T-cell (primary cell): ENCODE measurements around the gene DLX6. TPM values are rescaled to one million over a fixed set of nuclear protein-coding genes. Genes with fewer than 3 reads are reported as not detected.

ENCODE experiments used
- ATAC-seq, 4 experiments: fragments of 200-7000 bp in 3 of 4; fragments of 150-1000 bp in 1 of 4; cut with Tn5 transposase; replicated peaks in 1 of 4; 1 replicate in 3 of 4; 2 replicates in 1 of 4; pipeline ENCODE4 v1.10.0; 2021; ENCODE audit warnings: moderate library complexity in 3 of 4, mild to moderate bottlenecking in 2 of 4, moderate number of reproducible peaks in 1 of 4
- CTCF ChIA-PET, 2 donors: fragments of 300-600 bp; sonication (Branson Sonifier 250); formaldehyde crosslinking; loops; one replicate each; lab custom pipeline; 2022; ENCODE audit warnings: antibody characterized with exemption in 2 of 2; lab: Charles Lee
- POLR2A ChIA-PET, 2 donors: fragments of 300-600 bp; sonication (Branson Sonifier 250); formaldehyde crosslinking; loops; one replicate each; lab custom pipeline; 2022; ENCODE audit warnings: antibody characterized with exemption in 2 of 2; lab: Charles Lee
- DNase-seq, 35 experiments: peaks; one replicate each; pipeline versions ENCODE4 v3.0.0 to v3.0.0-alpha.2; 2013 to 2023
- H3K27ac ChIP-seq: one replicate; pipeline ENCODE4 v1.5.1; 2013; ENCODE audit warnings: low read length
- H3K27me3 ChIP-seq, 2 experiments: replicated peaks in 1 of 2; 1 replicate in 1 of 2; 2 replicates in 1 of 2; pipeline versions ENCODE4 v1.6.1 to v1.7.0; 2013; ENCODE audit warnings: low read length in 1 of 2, mixed read lengths in 1 of 2; ENCODE audit not compliant: control insufficient read depth in 2 of 2, insufficient read depth in 2 of 2; ENCODE audit errors: extremely low read depth in 1 of 2
- H3K36me3 ChIP-seq, 2 donors: 1 replicate in 1 of 2; 2 replicates in 1 of 2; pipeline versions ENCODE4 v1.6.1 to v1.7.0; 2013; ENCODE audit warnings: low read length in 1 of 2; ENCODE audit not compliant: control insufficient read depth in 2 of 2, insufficient read depth in 1 of 2; ENCODE audit errors: extremely low read depth in 1 of 2
- H3K4me1 ChIP-seq, 2 experiments: 1 replicate in 1 of 2; 2 replicates in 1 of 2; pipeline versions ENCODE4 v1.6.1 to v1.7.0; 2013; ENCODE audit warnings: low read length in 2 of 2, mixed read lengths in 1 of 2; ENCODE audit not compliant: insufficient read depth in 2 of 2, control insufficient read depth in 1 of 2; ENCODE audit errors: extremely low read depth in 1 of 2
- H3K4me3 ChIP-seq, 2 donors: 1 replicate in 1 of 2; 2 replicates in 1 of 2; pipeline versions ENCODE4 v1.5.1 to v1.7.0; 2013; ENCODE audit warnings: mild to moderate bottlenecking in 2 of 2, low read length in 1 of 2, moderate library complexity in 1 of 2; ENCODE audit not compliant: control insufficient read depth in 1 of 2; ENCODE audit errors: extremely low read depth in 1 of 2
- H3K9me3 ChIP-seq: 2 replicates; pipeline ENCODE4 v1.7.0; 2013
- H3K27ac Mint-ChIP-seq, 2 donors: one replicate each; pipeline ENCODE4 v1.8.0; 2020 to 2021; ENCODE audit warnings: mild to moderate bottlenecking in 2 of 2, mixed read lengths in 2 of 2
- H3K27me3 Mint-ChIP-seq, 2 donors: one replicate each; pipeline ENCODE4 v1.8.0; 2021 to 2022; ENCODE audit warnings: mixed read lengths in 2 of 2
- H3K36me3 Mint-ChIP-seq: one replicate; pipeline ENCODE4 v1.8.0; 2021; ENCODE audit warnings: mixed read lengths
- H3K4me1 Mint-ChIP-seq, 3 donors: one replicate each; pipeline ENCODE4 v1.8.0; 2020 to 2022; ENCODE audit warnings: mixed read lengths in 3 of 3, mild to moderate bottlenecking in 1 of 3
- H3K4me3 Mint-ChIP-seq, 3 donors: one replicate each; pipeline ENCODE4 v1.8.0; 2020 to 2022; ENCODE audit warnings: mild to moderate bottlenecking in 3 of 3, mixed read lengths in 3 of 3, moderate library complexity in 3 of 3
- H3K9me3 Mint-ChIP-seq, 3 donors: one replicate each; pipeline ENCODE4 v1.8.0; 2020 to 2022; ENCODE audit warnings: mixed read lengths in 3 of 3
- WGBS: methylation state at CpG from one replicate; pipeline ENCODE4 v1.1.5; 2013; ENCODE audit warnings: missing lambda C conversion rate; ENCODE audit not compliant: insufficient coverage; 5-methylcytosine and 5-hydroxymethylcytosine counted together
- total RNA-seq, 35 experiments: library from RNA in 6 of 35; stranded (reverse) in 6 of 35; fragments of 120-200 nt in 1 of 35; gene quantifications; one replicate each; pipeline versions ENCODE4 v1.2.1 to v1.2.4 and lab custom pipeline; 2013 to 2026

DLX6 gene
- total RNA-seq, 5 donors from 2014 or later (not counting 1 experiment from before 2014, with no cell fraction given), result not detected

- Histone ChIP-seq H3K27me3 (peaks cover 38 to 74% of the 10 kb centered on the region in 2 experiments), H3K36me3 (no peaks in the 10 kb centered on the region), H3K9me3 (no peaks in the 10 kb centered on the region), H3K27ac (no peak overlapping the region), H3K4me3 (no peak overlapping the region), H3K4me1 (peaks cover 0 to 7% of the 10 kb centered on the region in 2 experiments)
- H3K9me3 Mint-ChIP-seq, result no peaks in the 10 kb centered on the region
- CTCF ChIA-PET, result no interaction called here
- ATAC-seq, result no peak
- POLR2A ChIA-PET, result no interaction called here
- DNase-seq, result no peak
- no peaks in the 10 kb centered on the region for H3K36me3 Mint-ChIP-seq
- H3K27me3 Mint-ChIP-seq, result peaks cover 85 to 96% of the 10 kb centered on the region in 2 donors
- 13% methylated on average over 11 of the region's 23 CpGs for WGBS
- peaks cover 0 to 13% (median 1%) of the 10 kb centered on the region in 3 donors for H3K4me1 Mint-ChIP-seq
- H3K4me3 Mint-ChIP-seq, result no peak overlapping the region
- H3K27ac Mint-ChIP-seq, result no peak overlapping the region
These were observed 7.8 kb upstream of the DLX6 start for GRCh38 chr7:96997512-96998032.

- Mint-ChIP-seq H3K9me3 (no peaks in the 10 kb centered on the region), H3K4me1 (peaks cover 4 to 7% (median 4%) of the 10 kb centered on the region in 3 donors), H3K27ac (no peak overlapping the region), H3K4me3 (no peak overlapping the region), H3K36me3 (no peaks in the 10 kb centered on the region), H3K27me3 (peaks cover 85 to 96% of the 10 kb centered on the region in 2 donors)
- ATAC-seq (no peak), DNase-seq (no peak)
- peaks cover 38 to 74% of the 10 kb centered on the region in 2 experiments for H3K27me3 ChIP-seq
- no peaks in the 10 kb centered on the region for H3K9me3 ChIP-seq
- H3K4me1 ChIP-seq, result peaks cover 0 to under 1% of the 10 kb centered on the region in 2 experiments
- WGBS, result no CpG with 5 or more reads among the region's 11 CpGs
- CTCF ChIA-PET, result interaction anchor here in 1 of 2 donors (0.7 kb wide), 1 partner anchor 1047 kb away, joined by 3 read pairs; no protein-coding TSS in a partner anchor
- POLR2A ChIA-PET, result no interaction called here
- no peak overlapping the region for H3K27ac ChIP-seq
- no peaks in the 10 kb centered on the region for H3K36me3 ChIP-seq
- H3K4me3 ChIP-seq, result no peak overlapping the region
These were observed 7.0 kb upstream of the DLX6 start for GRCh38 chr7:96998333-96998732.

GRCh38 chr7:96998744-96999143, 6.6 kb upstream of the DLX6 start:
- no peak overlapping the region for H3K4me3 Mint-ChIP-seq
- H3K4me1 ChIP-seq, result peaks cover 0 to 5% of the 10 kb centered on the region in 2 experiments
- CTCF ChIA-PET, result no interaction called here
- 3% methylated on average over 11 of the region's 14 CpGs for WGBS
- H3K27me3 ChIP-seq, result peaks cover 36 to 74% of the 10 kb centered on the region in 2 experiments
- H3K36me3 Mint-ChIP-seq, result no peaks in the 10 kb centered on the region
- no peak overlapping the region for H3K27ac ChIP-seq
- H3K9me3 ChIP-seq, result no peaks in the 10 kb centered on the region
- no peaks in the 10 kb centered on the region for H3K36me3 ChIP-seq
- POLR2A ChIA-PET, result no interaction called here
- H3K9me3 Mint-ChIP-seq, result no peaks in the 10 kb centered on the region
- no peak overlapping the region for H3K4me3 ChIP-seq
- ATAC-seq (no peak), DNase-seq (no peak)
- no peak overlapping the region for H3K27ac Mint-ChIP-seq
- peaks cover 4 to 7% (median 5%) of the 10 kb centered on the region in 3 donors for H3K4me1 Mint-ChIP-seq
- peaks cover 83 to 96% of the 10 kb centered on the region in 2 donors for H3K27me3 Mint-ChIP-seq

- WGBS, result no CpG with 5 or more reads among the region's 3 CpGs
- POLR2A ChIA-PET, result no interaction called here
- Mint-ChIP-seq H3K36me3 (no peaks in the 10 kb centered on the region), H3K9me3 (no peaks in the 10 kb centered on the region), H3K4me3 (no peak overlapping the region), H3K27ac (no peak overlapping the region), H3K27me3 (peaks cover 70 to 88% of the 10 kb centered on the region in 2 donors), H3K4me1 (peaks cover 12 to 19% (median 16%) of the 10 kb centered on the region in 3 donors)
- Histone ChIP-seq H3K9me3 (no peaks in the 10 kb centered on the region), H3K27ac (no peak overlapping the region), H3K36me3 (no peaks in the 10 kb centered on the region), H3K4me3 (no peak overlapping the region), H3K27me3 (peaks cover 28 to 77% of the 10 kb centered on the region in 2 experiments), H3K4me1 (peaks cover 0 to 24% of the 10 kb centered on the region in 2 experiments)
- no peak for DNase-seq
- CTCF ChIA-PET, result interaction anchor here in 1 of 2 donors (0.6 to 0.7 kb wide), 2 partner anchors 12 to 20 kb away, joined by 3 to 6 read pairs; no protein-coding TSS in a partner anchor
- no peak for ATAC-seq
These were observed 4.1 kb upstream of the DLX6 start for GRCh38 chr7:97001221-97001620.

- Histone ChIP-seq H3K36me3 (no peaks in the 10 kb centered on the region), H3K27me3 (peaks cover 27 to 77% of the 10 kb centered on the region in 2 experiments), H3K9me3 (no peaks in the 10 kb centered on the region), H3K27ac (no peak overlapping the region), H3K4me3 (peak overlapping the region in 1 of 2 donors; percentile 3), H3K4me1 (peaks cover 0 to 30% of the 10 kb centered on the region in 2 experiments)
- H3K36me3 Mint-ChIP-seq, result no peaks in the 10 kb centered on the region
- no peak overlapping the region for H3K4me3 Mint-ChIP-seq
- no peaks in the 10 kb centered on the region for H3K9me3 Mint-ChIP-seq
- no peak overlapping the region for H3K27ac Mint-ChIP-seq
- WGBS, result 33% methylated on average over 23 of the region's 39 CpGs
- ATAC-seq, result no peak
- peaks cover 12 to 22% (median 20%) of the 10 kb centered on the region in 3 donors for H3K4me1 Mint-ChIP-seq
- ChIA-PET CTCF (interaction anchor here (0.6 to 0.7 kb wide), 3 partner anchors 11 to 171 kb away, joined by 3 to 6 read pairs (median 4); no protein-coding TSS in a partner anchor), POLR2A (no interaction called here)
- DNase-seq, result no peak
- peaks cover 67 to 85% of the 10 kb centered on the region in 2 donors for H3K27me3 Mint-ChIP-seq
These were observed 3.4 kb upstream of the DLX6 start for GRCh38 chr7:97001656-97002554.

- DNase-seq (no peak), ATAC-seq (no peak)
- H3K27me3 Mint-ChIP-seq, result peaks cover 68 to 85% of the 10 kb centered on the region in 2 donors
- H3K4me1 Mint-ChIP-seq, result peaks cover 17 to 26% (median 22%) of the 10 kb centered on the region in 3 donors
- ChIA-PET CTCF (interaction anchor here (0.6 kb wide), 2 partner anchors 64 to 172 kb away, joined by 3 to 4 read pairs; no protein-coding TSS in a partner anchor), POLR2A (no interaction called here)
- 20% methylated on average over 8 of the region's 22 CpGs for WGBS
- H3K4me3 Mint-ChIP-seq, result peak overlapping the region in 1 of 3 donors; percentile 27
- no peaks in the 10 kb centered on the region for H3K9me3 Mint-ChIP-seq
- peaks cover 22 to 77% of the 10 kb centered on the region in 2 experiments for H3K27me3 ChIP-seq
- no peaks in the 10 kb centered on the region for H3K9me3 ChIP-seq
- H3K27ac ChIP-seq, result no peak overlapping the region
- peaks cover 0 to 35% of the 10 kb centered on the region in 2 experiments for H3K4me1 ChIP-seq
- no peak overlapping the region for H3K27ac Mint-ChIP-seq
- no peaks in the 10 kb centered on the region for H3K36me3 ChIP-seq
- peak overlapping the region in 1 of 2 donors; percentile 3 for H3K4me3 ChIP-seq
- no peaks in the 10 kb centered on the region for H3K36me3 Mint-ChIP-seq
These were observed 2.6 kb upstream of the DLX6 start for GRCh38 chr7:97002555-97003261.
